Upper lobe of left lung (tissue), 6 donors: ENCODE results near the gene DMAC1. TPM values are rescaled to one million over a fixed set of nuclear protein-coding genes. Genes with fewer than 3 reads are reported as not detected.

ENCODE experiments used
- ATAC-seq, 2 donors: fragments of 200-7000 bp; cut with Tn5 transposase; one replicate each; pipeline ENCODE4 v1.9.1; 2022; ENCODE audit warnings: mild to moderate bottlenecking in 2 of 2, moderate library complexity in 2 of 2; ENCODE audit not compliant: low FRiP score in 2 of 2
- DNase-seq, 2 donors: peaks; one replicate each; pipeline ENCODE4 v3.0.0-alpha.2; 2019 to 2020
- H3K27ac ChIP-seq, 4 donors: fragments of 200-600 bp; sonication (generic); one replicate each; pipeline ENCODE4 v1.5.1; 2016 to 2019
- H3K27me3 ChIP-seq, 4 donors: fragments of 200-600 bp; sonication (generic); one replicate each; pipeline ENCODE4 v1.5.1; 2017 to 2019
- H3K36me3 ChIP-seq, 4 donors: fragments of 200-600 bp; sonication (generic); one replicate each; pipeline ENCODE4 v1.5.1; 2016 to 2019
- H3K4me1 ChIP-seq, 4 donors: fragments of 200-600 bp; sonication (generic); one replicate each; pipeline ENCODE4 v1.5.1; 2018 to 2019
- H3K4me3 ChIP-seq, 4 donors: fragments of 200-600 bp; sonication (generic); one replicate each; pipeline ENCODE4 v1.5.1; 2017 to 2019; ENCODE audit warnings: mild to moderate bottlenecking in 2 of 4, moderate library complexity in 1 of 4
- H3K9me3 ChIP-seq, 4 donors: fragments of 200-600 bp; sonication (generic); one replicate each; pipeline ENCODE4 v1.5.1; 2018 to 2019
- EP300 ChIP-seq, 4 donors: sonication (generic); formaldehyde crosslinking; IDR thresholded peaks; one replicate each; pipeline ENCODE4 v1.5.1; 2017; ENCODE audit warnings: antibody characterized with exemption in 4 of 4, control low read depth in 2 of 4
- POLR2A ChIP-seq, 4 donors: fragments of 450-650 bp; IDR thresholded peaks; one replicate each; pipeline ENCODE4 v1.5.1; 2016 to 2017; ENCODE audit warnings: antibody characterized with exemption in 4 of 4, mild to moderate bottlenecking in 2 of 4
- POLR2AphosphoS5 ChIP-seq, 2 donors: sonication (generic); formaldehyde crosslinking; IDR thresholded peaks; one replicate each; pipeline ENCODE4 v1.5.1; 2017; ENCODE audit warnings: antibody characterized with exemption in 2 of 2
- WGBS, 2 donors: methylation state at CpG; one replicate each; pipeline ENCODE4 v1.1.5; 2017 to 2018; 5-methylcytosine and 5-hydroxymethylcytosine counted together
- total RNA-seq, 6 donors: library from RNA; depleted of rRNA in 4 of 6; stranded (reverse); fragments of >200 nt in 4 of 6; gene quantifications; one replicate each; pipeline versions ENCODE4 v1.1.0 to v1.2.1, GENCODE V29; 2016 to 2021
- TF ChIP-seq, protein P1 (sequence below), 6 experiments: fragments of 450-650 bp in 4 of 6; fragments of 200-600 bp in 2 of 6; sonication (generic) in 2 of 6; IDR thresholded peaks; one replicate each; pipeline ENCODE4 v1.5.1; 2016 to 2019; ENCODE audit warnings: antibody characterized with exemption in 6 of 6
- donor health status: DM: no; HTN: no; CAD: no; lungs with moderate emphysema.
- donor health status: DM: no; HTN: yes; CAD: no; lungs with severe emphysema.

Gene DMAC1
- total RNA-seq, 6 donors from 2014 or later = 5.9 to 37.4 (median 10.9) TPM

DNA sequence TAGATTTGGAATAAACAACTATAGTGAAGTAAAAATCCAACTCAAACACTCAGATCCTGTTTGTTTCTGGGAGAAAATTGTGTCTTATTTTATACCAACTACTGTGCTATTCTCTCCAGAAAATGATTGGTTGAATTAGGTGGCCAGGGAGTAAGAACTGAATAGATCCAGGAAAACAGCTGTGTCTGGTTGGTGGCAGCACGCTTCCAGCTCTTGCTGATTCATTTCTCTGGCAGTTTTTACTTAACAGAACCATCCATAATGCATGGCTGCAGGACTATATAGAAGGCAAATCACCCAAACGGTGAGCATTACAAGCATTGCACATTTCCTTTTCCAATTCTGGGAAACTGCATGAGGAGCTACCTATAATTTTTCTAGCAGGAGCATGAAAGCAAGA is 29.5 kb downstream of the DMAC1 start:
- Histone ChIP-seq H3K27ac (no peak overlapping the region), H3K36me3 (no peaks in the 10 kb centered on the region), H3K4me3 (no peak overlapping the region), H3K9me3 (peaks cover 0 to 2% (median 0%) of the 10 kb centered on the region in 4 donors), H3K4me1 (no peaks in the 10 kb centered on the region), H3K27me3 (no peaks in the 10 kb centered on the region)
- ATAC-seq (no peak), DNase-seq (no peak)
- 38 to 39% methylated on average over 2 of the region's 2 CpGs for WGBS, 2 donors
- TF ChIP-seq, protein P1, sequence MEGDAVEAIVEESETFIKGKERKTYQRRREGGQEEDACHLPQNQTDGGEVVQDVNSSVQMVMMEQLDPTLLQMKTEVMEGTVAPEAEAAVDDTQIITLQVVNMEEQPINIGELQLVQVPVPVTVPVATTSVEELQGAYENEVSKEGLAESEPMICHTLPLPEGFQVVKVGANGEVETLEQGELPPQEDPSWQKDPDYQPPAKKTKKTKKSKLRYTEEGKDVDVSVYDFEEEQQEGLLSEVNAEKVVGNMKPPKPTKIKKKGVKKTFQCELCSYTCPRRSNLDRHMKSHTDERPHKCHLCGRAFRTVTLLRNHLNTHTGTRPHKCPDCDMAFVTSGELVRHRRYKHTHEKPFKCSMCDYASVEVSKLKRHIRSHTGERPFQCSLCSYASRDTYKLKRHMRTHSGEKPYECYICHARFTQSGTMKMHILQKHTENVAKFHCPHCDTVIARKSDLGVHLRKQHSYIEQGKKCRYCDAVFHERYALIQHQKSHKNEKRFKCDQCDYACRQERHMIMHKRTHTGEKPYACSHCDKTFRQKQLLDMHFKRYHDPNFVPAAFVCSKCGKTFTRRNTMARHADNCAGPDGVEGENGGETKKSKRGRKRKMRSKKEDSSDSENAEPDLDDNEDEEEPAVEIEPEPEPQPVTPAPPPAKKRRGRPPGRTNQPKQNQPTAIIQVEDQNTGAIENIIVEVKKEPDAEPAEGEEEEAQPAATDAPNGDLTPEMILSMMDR (IDR thresholded peaks at IDR 0.05) = no peak
- no peak for TF ChIP-seq EP300 (IDR thresholded peaks at IDR 0.05)
- no peak for TF ChIP-seq POLR2AphosphoS5 (IDR thresholded peaks at IDR 0.05)
- TF ChIP-seq POLR2A (IDR thresholded peaks at IDR 0.05) = no peak

GRCh38 chr9:7762600-7762999 is 37.0 kb downstream of the DMAC1 start:
- 69 to 75% methylated on average over 3 of the region's 3 CpGs for WGBS, 2 donors
- Histone ChIP-seq H3K27ac (no peak overlapping the region), H3K27me3 (no peaks in the 10 kb centered on the region), H3K36me3 (no peaks in the 10 kb centered on the region), H3K9me3 (peaks cover 0 to 9% (median 0%) of the 10 kb centered on the region in 4 donors), H3K4me1 (no peaks in the 10 kb centered on the region), H3K4me3 (no peak overlapping the region)
- ATAC-seq (no peak), DNase-seq (no peak)
- TF ChIP-seq POLR2A (IDR thresholded peaks at IDR 0.05) (no peak), POLR2AphosphoS5 (IDR thresholded peaks at IDR 0.05) (no peak), EP300 (IDR thresholded peaks at IDR 0.05) (no peak)
- TF ChIP-seq, protein P1 (IDR thresholded peaks at IDR 0.05) = no peak

DNA sequence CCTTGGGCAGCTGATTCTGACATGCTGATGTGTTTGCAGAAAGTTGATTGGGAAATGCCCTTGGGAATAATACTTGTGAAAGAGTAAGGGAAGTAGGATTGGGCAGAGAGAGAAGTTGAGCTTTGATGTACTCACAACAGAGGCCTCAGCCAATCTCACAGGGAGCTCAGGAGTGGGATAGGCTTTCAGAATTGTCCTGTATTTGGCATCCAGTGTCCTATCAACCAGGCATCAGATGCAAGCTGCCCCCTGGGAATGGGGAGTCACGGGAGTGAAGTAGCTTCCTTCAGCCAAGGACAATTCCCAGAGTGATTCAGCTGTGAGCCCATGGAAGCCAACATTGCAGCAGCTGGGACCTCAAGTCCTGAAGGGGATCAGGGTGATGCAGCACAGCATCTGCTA is 39.6 kb downstream of the DMAC1 start:
- peak in 1 of 2 donors; percentile 38 for ATAC-seq
- H3K27me3 ChIP-seq = no peaks in the 10 kb centered on the region
- peaks cover 0 to 7% (median 0%) of the 10 kb centered on the region in 4 donors for H3K9me3 ChIP-seq
- DNase-seq = no peak
- TF ChIP-seq, protein P1 (IDR thresholded peaks at IDR 0.05) = no peak
- TF ChIP-seq POLR2A (IDR thresholded peaks at IDR 0.05) (no peak), EP300 (IDR thresholded peaks at IDR 0.05) (no peak), POLR2AphosphoS5 (IDR thresholded peaks at IDR 0.05) (no peak)
- H3K36me3 ChIP-seq = no peaks in the 10 kb centered on the region
- no peak overlapping the region for H3K27ac ChIP-seq
- WGBS, 2 donors = 73% methylated on average over 1 of the region's 1 CpG; no CpG with 5 or more reads in 1 of the 2 donors
- H3K4me1 ChIP-seq = no peaks in the 10 kb centered on the region
- no peak overlapping the region for H3K4me3 ChIP-seq

- H3K9me3 ChIP-seq = no peaks in the 10 kb centered on the region
- H3K4me3 ChIP-seq = no peak overlapping the region
- no peak overlapping the region for H3K27ac ChIP-seq
- no peaks in the 10 kb centered on the region for H3K4me1 ChIP-seq
- ATAC-seq = no peak
- H3K27me3 ChIP-seq = no peaks in the 10 kb centered on the region
- DNase-seq = no peak
- TF ChIP-seq POLR2AphosphoS5 (IDR thresholded peaks at IDR 0.05) = no peak
- no peak for TF ChIP-seq POLR2A (IDR thresholded peaks at IDR 0.05)
- TF ChIP-seq EP300 (IDR thresholded peaks at IDR 0.05) = no peak
- TF ChIP-seq, protein P1 (IDR thresholded peaks at IDR 0.05) = no peak
- no peaks in the 10 kb centered on the region for H3K36me3 ChIP-seq
Observed at GRCh38 chr9:7756088-7756487, 43.5 kb downstream of the DMAC1 start.

- WGBS, 2 donors = 87 to 89% methylated on average over 2 of the region's 2 CpGs
- no peaks in the 10 kb centered on the region for H3K36me3 ChIP-seq
- no peaks in the 10 kb centered on the region for H3K4me1 ChIP-seq
- no peak for DNase-seq
- ATAC-seq = no peak
- H3K4me3 ChIP-seq = no peak overlapping the region
- TF ChIP-seq, protein P1 (IDR thresholded peaks at IDR 0.05) = no peak
- no peak for TF ChIP-seq EP300 (IDR thresholded peaks at IDR 0.05)
- TF ChIP-seq POLR2AphosphoS5 (IDR thresholded peaks at IDR 0.05) = no peak
- no peak for TF ChIP-seq POLR2A (IDR thresholded peaks at IDR 0.05)
- H3K9me3 ChIP-seq = no peaks in the 10 kb centered on the region
- H3K27me3 ChIP-seq = no peaks in the 10 kb centered on the region
- H3K27ac ChIP-seq = no peak overlapping the region
Observed at GRCh38 chr9:7752481-7752880, 47.1 kb downstream of the DMAC1 start.
